ENCODE data around the gene FUT8.

The FUT8 gene

GRCh38 chr14:65560340-65561027 lies 148.0 kb downstream of the FUT8 start:
- DNase-seq = no peak

GRCh38 chr14:65564370-65564769 lies 151.8 kb downstream of the FUT8 start:
- DNase-seq = no peak

- no peak for DNase-seq
These were observed 153.4 kb downstream of the FUT8 start for GRCh38 chr14:65565948-65566347.

- no peak for DNase-seq
These were observed 154.4 kb downstream of the FUT8 start for GRCh38 chr14:65566820-65567522.

GRCh38 chr14:65574611-65575010 lies 162.1 kb downstream of the FUT8 start:
- no peak for DNase-seq

- no peak for DNase-seq
These were observed 162.9 kb downstream of the FUT8 start for GRCh38 chr14:65575389-65575788.

- no peak for DNase-seq
These were observed 168.4 kb downstream of the FUT8 start for GRCh38 chr14:65580973-65581372.

- no peak for DNase-seq
These were observed 168.8 kb downstream of the FUT8 start for GRCh38 chr14:65581378-65581777.

- no peak for DNase-seq
These were observed 169.3 kb downstream of the FUT8 start for GRCh38 chr14:65581799-65582198.

- no peak for DNase-seq
These were observed 172.7 kb downstream of the FUT8 start for GRCh38 chr14:65585216-65585615.

GRCh38 chr14:65588426-65589140 lies 176.1 kb downstream of the FUT8 start:
- DNase-seq = no peak

- no peak for DNase-seq
These were observed 181.8 kb downstream of the FUT8 start for GRCh38 chr14:65594153-65594881.

- DNase-seq = no peak
These were observed 182.3 kb downstream of the FUT8 start for GRCh38 chr14:65594882-65595237.

- no peak for DNase-seq
These were observed 186.8 kb downstream of the FUT8 start for GRCh38 chr14:65599375-65599774.

GRCh38 chr14:65600742-65601141 lies 188.2 kb downstream of the FUT8 start:
- no peak for DNase-seq

GRCh38 chr14:65604535-65604934 lies 192.0 kb downstream of the FUT8 start:
- no peak for DNase-seq

- no peak for DNase-seq
These were observed 192.4 kb downstream of the FUT8 start for GRCh38 chr14:65604936-65605335.

- no peak for DNase-seq
These were observed 193.9 kb downstream of the FUT8 start for GRCh38 chr14:65606460-65606859.

- DNase-seq = no peak
These were observed 200.7 kb downstream of the FUT8 start for GRCh38 chr14:65613131-65613650.

- DNase-seq = no peak
These were observed 206.5 kb downstream of the FUT8 start for GRCh38 chr14:65618996-65619395.

GRCh38 chr14:65620195-65620594 lies 207.7 kb downstream of the FUT8 start:
- DNase-seq = no peak

GRCh38 chr14:65622703-65623102 lies 210.2 kb downstream of the FUT8 start:
- DNase-seq = no peak

GRCh38 chr14:65623759-65624158 lies 211.2 kb downstream of the FUT8 start:
- no peak for DNase-seq
